ENCODE measurements around the gene CLK2.

- TF ChIP-seq CTCF (IDR thresholded peaks at IDR 0.05; ENCODE audit: low read length) (no peak), EZH2 (optimal IDR thresholded peaks at IDR 0.05; ENCODE audit: low read depth, low read length) (no peak), EZH2phosphoT487 (IDR thresholded peaks at IDR 0.05; ENCODE audit: low read length) (no peak)
Observed at GRCh38 chr1:155253797-155254196, 19.5 kb downstream of the CLK2 start.

All from MM.1S (cell line).